WI38 (cell line): Measurements from ENCODE around the gene COL6A1.

Source experiments
- H3K4me3 ChIP-seq: 2 replicates; pipeline ENCODE4 v1.5.1; 2011; ENCODE audit warnings: low read depth, mild to moderate bottlenecking, control low read depth, low read length
- CTCF ChIP-seq: IDR thresholded peaks from 2 replicates; pipeline ENCODE4 v1.5.1; 2012; ENCODE audit warnings: low read depth, mild to moderate bottlenecking, control low read depth, low read length

COL6A1 gene

GRCh38 chr21:45970674-45971615 lies 10.6 kb upstream of the COL6A1 start:
- peak; percentile 90 for TF ChIP-seq CTCF
- H3K4me3 ChIP-seq, result no peak overlapping the region

- H3K4me3 ChIP-seq, result no peak overlapping the region
- TF ChIP-seq CTCF, result no peak
Observed at GRCh38 chr21:45971616-45972352, 9.8 kb upstream of the COL6A1 start.

- no peak for TF ChIP-seq CTCF
- H3K4me3 ChIP-seq, result no peak overlapping the region; the same call in none of the 2 replicates
Observed at GRCh38 chr21:45972353-45972715, 9.2 kb upstream of the COL6A1 start.

- no peak for TF ChIP-seq CTCF
- peak overlapping the region; percentile 44 for H3K4me3 ChIP-seq
Observed at GRCh38 chr21:45972716-45973474, 8.7 kb upstream of the COL6A1 start.

- peak overlapping the region; percentile 44 for H3K4me3 ChIP-seq
- peak; percentile 77 for TF ChIP-seq CTCF
Observed at GRCh38 chr21:45973475-45974072, 8.0 kb upstream of the COL6A1 start.

- H3K4me3 ChIP-seq, result peak overlapping the region; percentile 44
- no peak for TF ChIP-seq CTCF
Observed at GRCh38 chr21:45974073-45975019, 7.2 kb upstream of the COL6A1 start.
